Activated CD8-positive, alpha-beta memory T cell treated with anti-CD3 and anti-CD28 coated beads for 48 hours (primary cell): ENCODE data around the gene PTK6.
"Not testable (repeated sequence)": the region's sequence is repeated elsewhere in the genome, so short reads cannot be mapped to it uniquely, and the experiment has no call there.

Experiments
- DNase-seq, 3 experiments: peaks; one replicate each; pipeline ENCODE4 v3.0.0-alpha.2; 2020; ENCODE audit warnings: low read depth in 2 of 3, low spot score in 2 of 3

PTK6 gene

GRCh38 chr20:63559485-63560332 is 22.5 kb upstream of the PTK6 start:
- DNase-seq = not testable (repeated sequence)

GRCh38 chr20:63558804-63559484 is 21.8 kb upstream of the PTK6 start:
- no peak for DNase-seq

GRCh38 chr20:63557481-63557891 is 20.3 kb upstream of the PTK6 start:
- no peak for DNase-seq

GRCh38 chr20:63556873-63557478 is 19.8 kb upstream of the PTK6 start:
- DNase-seq = no peak

GRCh38 chr20:63555661-63556381 is 18.6 kb upstream of the PTK6 start:
- no peak for DNase-seq

GRCh38 chr20:63554361-63555278 is 17.4 kb upstream of the PTK6 start:
- DNase-seq = no peak

- DNase-seq = no peak
Observed at GRCh38 chr20:63553933-63554290, 16.7 kb upstream of the PTK6 start, which contains the start of gene FNDC11. Gene FNDC11 (plus strand): TSS chr20:63554159. CDS start chr20:63555664, 1,505 bp downstream.

GRCh38 chr20:63553251-63553932 is 16.2 kb upstream of the PTK6 start:
- DNase-seq = peak; percentile 52 to 90 (median 79)

- DNase-seq = no peak
Observed at GRCh38 chr20:63552481-63553249, 15.5 kb upstream of the PTK6 start.

- no peak for DNase-seq
Observed at GRCh38 chr20:63551068-63551467, 13.9 kb upstream of the PTK6 start.

- no peak for DNase-seq
Observed at GRCh38 chr20:63549679-63550282, 12.6 kb upstream of the PTK6 start.

GRCh38 chr20:63549019-63549418 is 11.8 kb upstream of the PTK6 start:
- no peak for DNase-seq

- no peak for DNase-seq
Observed at GRCh38 chr20:63548542-63548941, 11.4 kb upstream of the PTK6 start.

- no peak for DNase-seq
Observed at GRCh38 chr20:63547725-63548480, 10.7 kb upstream of the PTK6 start, which contains the start of gene SRMS. Gene SRMS (minus strand): TSS chr20:63547749. CDS start chr20:63547463, 286 bp downstream.

- no peak for DNase-seq
Observed at GRCh38 chr20:63546956-63547724, 10.0 kb upstream of the PTK6 start.

- DNase-seq = no peak
Observed at GRCh38 chr20:63546256-63546955, 9.2 kb upstream of the PTK6 start.
